GM13977 (cell line): ENCODE data around the gene ATP8A2.

Experiments used
- DNase-seq: peaks from one replicate; pipeline ENCODE4 v3.0.0; 2012; ENCODE audit warnings: low spot score
- CTCF ChIP-seq: IDR thresholded peaks from 2 replicates; pipeline ENCODE4 v1.5.1; 2012; ENCODE audit warnings: mild to moderate bottlenecking, control low read depth; ENCODE audit not compliant: insufficient read depth; ENCODE audit errors: extremely low read depth, missing control alignments
- in situ Hi-C: fragments of 300-500 bp; cut with MboI; formaldehyde crosslinking; loops from one replicate; pipeline ENCODE4 v1.12.0; 2022; ENCODE audit warnings: low sequenced_read_pairs, low pct_unique_long_range_greater_than_20kb, mixed read lengths, inconsistent platforms; ENCODE audit not compliant: unreplicated experiment

Gene ATP8A2

GRCh38 chr13:25923217-25924085, 551.7 kb downstream of the ATP8A2 start:
- in situ Hi-C loops, result no loop called here
- TF ChIP-seq CTCF, result no peak
- DNase-seq, result no peak

- no peak for DNase-seq
- in situ Hi-C loops, result no loop called here
- no peak for TF ChIP-seq CTCF
Observed at GRCh38 chr13:25927363-25927762, 555.6 kb downstream of the ATP8A2 start.

DNA sequence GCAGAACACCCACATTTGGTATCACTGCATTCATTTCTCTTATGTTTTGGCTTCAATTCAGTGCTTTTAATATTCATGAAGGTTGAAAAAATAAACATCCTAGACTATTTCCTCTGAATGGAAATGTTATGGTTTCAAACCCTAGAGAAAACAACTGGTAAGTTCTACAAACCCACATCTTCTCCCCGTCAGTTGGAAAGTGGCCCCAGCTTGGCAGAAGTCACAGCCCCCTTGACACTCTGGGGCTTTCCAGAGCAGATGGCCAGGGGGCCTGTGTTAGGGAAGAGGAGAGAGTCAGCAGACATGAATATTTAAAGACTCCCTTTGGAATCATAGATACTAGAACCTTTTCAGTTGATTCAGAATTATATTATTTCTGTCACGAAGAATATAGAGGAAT, 556.2 kb downstream of the ATP8A2 start:
- in situ Hi-C loops, result no loop called here
- DNase-seq, result no peak
- TF ChIP-seq CTCF, result no peak

DNA sequence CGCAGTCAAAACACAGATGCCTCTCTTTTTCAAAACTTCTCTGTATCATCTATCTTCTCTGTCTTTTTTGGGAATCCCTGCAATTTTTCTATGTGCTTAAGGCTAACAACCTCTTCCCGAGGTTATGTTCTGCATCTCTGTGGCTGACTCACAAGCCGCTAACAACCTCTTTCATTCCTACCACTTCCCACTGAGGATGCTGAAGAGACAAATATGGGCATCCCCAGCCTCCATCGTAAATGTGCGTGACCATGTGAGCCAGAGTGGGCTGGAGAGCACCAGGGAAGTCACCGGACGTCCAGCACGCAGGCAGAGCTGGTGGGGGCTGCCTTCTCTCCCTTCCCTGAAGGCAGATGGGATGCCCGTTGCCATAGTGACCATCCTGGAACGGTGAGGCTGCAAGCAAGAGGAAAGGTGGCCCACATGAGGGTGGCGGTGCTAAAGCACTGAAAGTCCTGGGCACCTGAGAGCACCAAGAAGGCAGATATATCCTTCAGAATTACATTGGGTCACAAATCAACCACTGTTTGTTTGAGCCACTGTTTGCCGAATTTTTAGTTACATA, 557.2 kb downstream of the ATP8A2 start:
- in situ Hi-C loops, result no loop called here
- DNase-seq, result no peak

DNA sequence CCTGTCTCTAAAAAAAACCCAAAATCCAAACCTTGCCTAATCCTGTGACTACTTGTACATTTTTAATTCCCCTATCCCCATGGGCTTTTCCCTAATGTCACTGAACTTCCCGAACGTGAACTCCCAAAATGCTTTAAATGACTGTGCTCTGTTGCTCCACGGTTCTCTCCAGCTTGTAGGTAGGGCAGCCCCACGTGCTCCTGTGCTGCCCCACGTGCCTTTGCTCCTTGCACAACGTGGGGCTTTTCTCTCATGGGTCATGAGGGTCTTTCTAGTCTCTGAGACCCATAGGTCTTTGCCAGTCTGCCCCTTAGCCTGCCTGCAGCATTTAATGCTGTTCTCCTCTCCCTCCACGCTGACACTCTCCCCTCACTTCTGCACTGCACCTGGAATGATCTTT, 558.0 kb downstream of the ATP8A2 start:
- in situ Hi-C loops, result no loop called here
- no peak for TF ChIP-seq CTCF
- no peak for DNase-seq

More for the DNA sequence above, 557.2 kb downstream of the ATP8A2 start:
- no peak for TF ChIP-seq CTCF

GRCh38 chr13:25930653-25931052, 558.9 kb downstream of the ATP8A2 start:
- no peak for DNase-seq
- in situ Hi-C loops, result no loop called here
- no peak for TF ChIP-seq CTCF
